Activated B cell treated with CpG ODN at 0.5 μM for 24 hours (primary cell): Measurements from ENCODE around the gene LCN12. TPM values are rescaled to one million over a fixed set of nuclear protein-coding genes. Genes with fewer than 3 reads are reported as not detected.

Source experiments
- ATAC-seq: fragments of 200-7000 bp; cut with Tn5 transposase; one replicate; pipeline ENCODE4 v1.10.0; 2021; ENCODE audit warnings: low read depth, mild to moderate bottlenecking, moderate library complexity
- CTCF ChIA-PET: fragments of 350-600 bp; sonication (Branson Sonifier 250); formaldehyde crosslinking; loops from one replicate; lab custom pipeline; 2021; ENCODE audit warnings: antibody characterized with exemption; lab: Charles Lee
- POLR2A ChIA-PET: fragments of 350-600 bp; sonication (Branson Sonifier 250); formaldehyde crosslinking; loops from one replicate; lab custom pipeline; 2021; ENCODE audit warnings: antibody characterized with exemption; lab: Charles Lee
- DNase-seq: peaks from one replicate; pipeline ENCODE4 v3.0.0; 2022
- H3K27ac Mint-ChIP-seq: one replicate; pipeline ENCODE4 v1.8.0; 2020; ENCODE audit warnings: mixed read lengths
- H3K27me3 Mint-ChIP-seq: one replicate; pipeline ENCODE4 v1.8.0; 2021; ENCODE audit warnings: mixed read lengths
- H3K36me3 Mint-ChIP-seq: one replicate; pipeline ENCODE4 v1.8.0; 2021; ENCODE audit warnings: low read depth, mixed read lengths
- H3K4me1 Mint-ChIP-seq: one replicate; pipeline ENCODE4 v1.8.0; 2021; ENCODE audit warnings: mixed read lengths
- H3K4me3 Mint-ChIP-seq: one replicate; pipeline ENCODE4 v1.8.0; 2020; ENCODE audit warnings: mild to moderate bottlenecking, mixed read lengths
- H3K9me3 Mint-ChIP-seq: one replicate; pipeline ENCODE4 v1.8.0; 2020; ENCODE audit warnings: mixed read lengths
- CTCF ChIP-seq: fragments of 200-600 bp; IDR thresholded peaks from one replicate; pipeline ENCODE4 v1.8.0; 2022; ENCODE audit warnings: antibody characterized with exemption, mild to moderate bottlenecking
- intact Hi-C: fragments of 100-400 bp; cut with micrococcal nuclease; formaldehyde crosslinking; loops from one replicate; pipeline ENCODE4 v1.15.1; 2024
- total RNA-seq: library from RNA; stranded (reverse); gene quantifications from 2 replicates; pipeline ENCODE4 v1.2.3, GENCODE V29; 2022

LCN12 gene
- total RNA-seq, 1 donor from 2014 or later = 2.4 TPM

- H3K27me3 Mint-ChIP-seq = peaks cover 14% of the 10 kb centered on the region
- ChIA-PET CTCF (interaction anchor here (1.7 kb wide), 1 partner anchor 61 kb away, joined by 3 read pairs; no protein-coding TSS in a partner anchor), POLR2A (no interaction called here)
- H3K9me3 Mint-ChIP-seq = no peaks in the 10 kb centered on the region
- H3K4me1 Mint-ChIP-seq = no peaks in the 10 kb centered on the region
- no peak overlapping the region for H3K4me3 Mint-ChIP-seq
- TF ChIP-seq CTCF = no peak
- intact Hi-C loops = no loop called here
- ATAC-seq = no peak
- no peak for DNase-seq
- no peak overlapping the region for H3K27ac Mint-ChIP-seq
- H3K36me3 Mint-ChIP-seq = no peaks in the 10 kb centered on the region
Measured at GRCh38 chr9:136974817-136975535, 22.9 kb downstream of the LCN12 start.

- ATAC-seq = no peak
- no peak overlapping the region for H3K27ac Mint-ChIP-seq
- H3K4me3 Mint-ChIP-seq = no peak overlapping the region
- no peak for TF ChIP-seq CTCF
- peaks cover 15% of the 10 kb centered on the region for H3K27me3 Mint-ChIP-seq
- intact Hi-C loops = no loop called here
- no peaks in the 10 kb centered on the region for H3K9me3 Mint-ChIP-seq
- no peak for DNase-seq
- no peaks in the 10 kb centered on the region for H3K4me1 Mint-ChIP-seq
- no peaks in the 10 kb centered on the region for H3K36me3 Mint-ChIP-seq
- POLR2A ChIA-PET = no interaction called here
- CTCF ChIA-PET = interaction anchor here (1.7 kb wide), 1 partner anchor 60 kb away, joined by 3 read pairs; no protein-coding TSS in a partner anchor
Measured at GRCh38 chr9:136975644-136976043, 23.6 kb downstream of the LCN12 start.

- H3K4me1 Mint-ChIP-seq = no peaks in the 10 kb centered on the region
- CTCF ChIA-PET = no interaction called here
- no peak for DNase-seq
- peaks cover 28% of the 10 kb centered on the region for H3K27me3 Mint-ChIP-seq
- intact Hi-C loops = no loop called here
- no peaks in the 10 kb centered on the region for H3K9me3 Mint-ChIP-seq
- H3K36me3 Mint-ChIP-seq = no peaks in the 10 kb centered on the region
- ATAC-seq = no peak
- no peak within 1 kb of the TSS for H3K4me3 Mint-ChIP-seq
- no peak within 1 kb of the TSS for H3K27ac Mint-ChIP-seq
- POLR2A ChIA-PET = no interaction called here
- no peak for TF ChIP-seq CTCF
Measured at GRCh38 chr9:136977223-136977622, 25.1 kb downstream of the LCN12 start, which contains the start of gene PTGDS. Gene PTGDS (plus strand): TSS chr9:136977504. CDS start chr9:136977579, 75 bp downstream.

GRCh38 chr9:136977649-136978072, 25.6 kb downstream of the LCN12 start:
- Mint-ChIP-seq H3K9me3 (no peaks in the 10 kb centered on the region), H3K27ac (no peak overlapping the region), H3K4me1 (no peaks in the 10 kb centered on the region), H3K27me3 (peaks cover 29% of the 10 kb centered on the region), H3K4me3 (no peak overlapping the region), H3K36me3 (no peaks in the 10 kb centered on the region)
- TF ChIP-seq CTCF = no peak
- intact Hi-C loops = loop anchor here (1.0 kb wide), 1 partner anchor 15 kb away; the partner anchor contains the start of gene PAXX
- no peak for DNase-seq
- ChIA-PET CTCF (no interaction called here), POLR2A (interaction anchor here (0.9 kb wide), 1 partner anchor 15 kb away, joined by 10 read pairs; the partner anchor contains the start of gene PAXX)
- ATAC-seq = no peak

- TF ChIP-seq CTCF = no peak
- Mint-ChIP-seq H3K4me1 (no peaks in the 10 kb centered on the region), H3K36me3 (no peaks in the 10 kb centered on the region), H3K27ac (no peak overlapping the region), H3K27me3 (peaks cover 29% of the 10 kb centered on the region), H3K4me3 (no peak overlapping the region), H3K9me3 (no peaks in the 10 kb centered on the region)
- intact Hi-C loops = loop anchor here (1.0 kb wide), 1 partner anchor 14 kb away; the partner anchor contains the start of gene PAXX
- CTCF ChIA-PET = no interaction called here
- peak; percentile 75 for ATAC-seq
- POLR2A ChIA-PET = interaction anchor here (0.6 to 0.9 kb wide), 3 partner anchors 14 to 68 kb away, joined by 3 to 10 read pairs (median 4); partner anchors contain the start of gene PAXX
- DNase-seq = no peak
Measured at GRCh38 chr9:136978073-136978864, 26.2 kb downstream of the LCN12 start.
